ENCODE measurements around the gene CAVIN3. TPM values are rescaled to one million over a fixed set of nuclear protein-coding genes. Genes with fewer than 3 reads are reported as not detected.

Gene CAVIN3
- total RNA-seq, 2 donors from 2014 or later, result 46.1 to 92.4 TPM

GRCh38 chr11:6327806-6328205, 7.5 kb upstream of the CAVIN3 start:
- no peaks in the 10 kb centered on the region for H3K36me3 ChIP-seq
- no peaks in the 10 kb centered on the region for H3K4me1 ChIP-seq (replicated peaks)
- TF ChIP-seq POLR2A (IDR thresholded peaks at IDR 0.05) (no peak), POLR2AphosphoS5 (IDR thresholded peaks at IDR 0.05) (no peak), CTCF (IDR thresholded peaks at IDR 0.05) (no peak)
- H3K9me3 ChIP-seq, result no peaks in the 10 kb centered on the region
- H3K4me3 ChIP-seq, result no peak overlapping the region
- intact Hi-C loops (cut with DNase I), result no loop called here
- no peak overlapping the region for H3K27ac ChIP-seq
- H3K27me3 ChIP-seq (replicated peaks; ENCODE audit: insufficient read depth), result no peaks in the 10 kb centered on the region
- no peak for DNase-seq (ENCODE audit: low spot score)

- TF ChIP-seq POLR2AphosphoS5 (IDR thresholded peaks at IDR 0.05) (no peak), CTCF (IDR thresholded peaks at IDR 0.05) (no peak), POLR2A (IDR thresholded peaks at IDR 0.05) (no peak)
- intact Hi-C loops (cut with DNase I), result no loop called here
- Histone ChIP-seq H3K36me3 (no peaks in the 10 kb centered on the region), H3K4me3 (no peak overlapping the region), H3K4me1 (replicated peaks) (no peaks in the 10 kb centered on the region), H3K9me3 (no peaks in the 10 kb centered on the region), H3K27ac (no peak overlapping the region), H3K27me3 (replicated peaks; ENCODE audit: insufficient read depth) (no peaks in the 10 kb centered on the region)
- WGBS, result 93% methylated on average over 2 of the region's 2 CpGs
- no peak for DNase-seq (ENCODE audit: low spot score)
Observed at GRCh38 chr11:6326985-6327384, 6.7 kb upstream of the CAVIN3 start.

- Histone ChIP-seq H3K4me3 (no peak overlapping the region), H3K27me3 (replicated peaks; ENCODE audit: insufficient read depth) (no peaks in the 10 kb centered on the region), H3K36me3 (no peaks in the 10 kb centered on the region), H3K9me3 (no peaks in the 10 kb centered on the region), H3K27ac (no peak overlapping the region), H3K4me1 (replicated peaks) (no peaks in the 10 kb centered on the region)
- TF ChIP-seq POLR2AphosphoS5 (IDR thresholded peaks at IDR 0.05) (no peak), POLR2A (IDR thresholded peaks at IDR 0.05) (no peak), CTCF (IDR thresholded peaks at IDR 0.05) (no peak)
- intact Hi-C loops (cut with DNase I), result no loop called here
- no peak for DNase-seq (ENCODE audit: low spot score)
Observed at GRCh38 chr11:6326303-6326702, 6.0 kb upstream of the CAVIN3 start.

- WGBS, result 38% methylated on average over 1 of the region's 1 CpG
- intact Hi-C loops (cut with DNase I), result loop anchor here (5.0 kb wide), 1 partner anchor 279 kb away; the partner anchor contains the start of genes ILK and RRP8
- Histone ChIP-seq H3K36me3 (no peaks in the 10 kb centered on the region), H3K27ac (no peak overlapping the region), H3K4me1 (replicated peaks) (no peaks in the 10 kb centered on the region), H3K27me3 (replicated peaks; ENCODE audit: insufficient read depth) (no peaks in the 10 kb centered on the region), H3K9me3 (no peaks in the 10 kb centered on the region), H3K4me3 (no peak overlapping the region)
- no peak for DNase-seq (ENCODE audit: low spot score)
- TF ChIP-seq CTCF (IDR thresholded peaks at IDR 0.05), result no peak
- TF ChIP-seq POLR2AphosphoS5 (IDR thresholded peaks at IDR 0.05), result no peak
- TF ChIP-seq POLR2A (IDR thresholded peaks at IDR 0.05), result no peak
Observed at GRCh38 chr11:6323291-6323905, 3.1 kb upstream of the CAVIN3 start.

GRCh38 chr11:6321961-6322362, 1.7 kb upstream of the CAVIN3 start:
- no peak for DNase-seq (ENCODE audit: low spot score)
- Histone ChIP-seq H3K4me3 (no peak overlapping the region), H3K9me3 (no peaks in the 10 kb centered on the region), H3K27ac (peak overlapping the region; percentile 9 to 81), H3K4me1 (replicated peaks) (no peaks in the 10 kb centered on the region), H3K36me3 (no peaks in the 10 kb centered on the region), H3K27me3 (replicated peaks; ENCODE audit: insufficient read depth) (no peaks in the 10 kb centered on the region)
- 64% methylated on average over 2 of the region's 2 CpGs for WGBS
- intact Hi-C loops (cut with DNase I), result loop anchor here (5.0 kb wide), 1 partner anchor 280 kb away; the partner anchor contains the start of genes ILK and RRP8
- TF ChIP-seq POLR2AphosphoS5 (IDR thresholded peaks at IDR 0.05), result no peak
- no peak for TF ChIP-seq CTCF (IDR thresholded peaks at IDR 0.05)
